Loucy (cell line): ENCODE measurements around the gene TMEM115.

Experiments used
- H2AFZ ChIP-seq: fragments of 200-600 bp; sonication (generic); 2 replicates; pipeline ENCODE4 v1.6.0; 2016; ENCODE audit warnings: antibody characterized with exemption, mild to moderate bottlenecking, low read length, moderate library complexity
- H3F3A ChIP-seq: fragments of 200-600 bp; 2 replicates; pipeline ENCODE4 v1.6.0; 2016; ENCODE audit warnings: antibody characterized with exemption, low read depth, mild to moderate bottlenecking
- H3K27me3 ChIP-seq: fragments of 200-600 bp; sonication (generic); 2 replicates; pipeline ENCODE4 v1.6.1; 2014; ENCODE audit warnings: low read length, mild to moderate bottlenecking; ENCODE audit not compliant: insufficient read depth, poor library complexity, severe bottlenecking
- H3K36me3 ChIP-seq: fragments of 200-600 bp; sonication (generic); 2 replicates; pipeline ENCODE4 v1.6.1; 2016; ENCODE audit warnings: low read length; ENCODE audit not compliant: insufficient read depth
- H3K4me1 ChIP-seq: fragments of 200-600 bp; sonication (generic); 2 replicates; pipeline ENCODE4 v1.5.1; 2014; ENCODE audit warnings: low read length, mild to moderate bottlenecking; ENCODE audit not compliant: insufficient read depth, poor library complexity, severe bottlenecking
- H3K4me2 ChIP-seq: fragments of 200-600 bp; sonication (generic); 2 replicates; pipeline ENCODE4 v1.6.0; 2014; ENCODE audit warnings: antibody characterized with exemption, low read length, low read depth, mild to moderate bottlenecking; ENCODE audit not compliant: poor library complexity, severe bottlenecking
- H3K4me3 ChIP-seq: fragments of 200-600 bp; sonication (generic); 2 replicates; pipeline ENCODE4 v1.5.1; 2014; ENCODE audit warnings: low read length, mild to moderate bottlenecking, mixed read lengths; ENCODE audit not compliant: poor library complexity, severe bottlenecking
- H3K79me2 ChIP-seq: fragments of 200-600 bp; sonication (generic); 2 replicates; pipeline ENCODE4 v1.6.1; 2014; ENCODE audit warnings: low read length; ENCODE audit not compliant: insufficient read depth
- H3K9ac ChIP-seq: fragments of 200-600 bp; sonication (generic); 2 replicates; pipeline ENCODE4 v1.6.0; 2014; ENCODE audit warnings: mild to moderate bottlenecking, low read depth, low read length, moderate library complexity; ENCODE audit not compliant: poor library complexity, severe bottlenecking
- H3K9me2 ChIP-seq: fragments of 200-600 bp; sonication (generic); replicated peaks from 2 replicates; pipeline ENCODE4 v1.6.1; 2016; ENCODE audit warnings: low read depth, low read length, mixed read lengths
- H3K9me3 ChIP-seq: fragments of 200-600 bp; sonication (generic); 2 replicates; pipeline ENCODE4 v1.6.1; 2014; ENCODE audit warnings: mild to moderate bottlenecking, antibody characterized with exemption, low read length, low read depth; ENCODE audit not compliant: insufficient read depth
- H4K20me1 ChIP-seq: fragments of 200-600 bp; sonication (generic); 2 replicates; pipeline ENCODE4 v1.6.0; 2014; ENCODE audit warnings: antibody characterized with exemption, low read length, mild to moderate bottlenecking; ENCODE audit not compliant: insufficient read depth, poor library complexity, severe bottlenecking
- CTCF ChIP-seq: fragments of 200-600 bp; sonication (generic); conservative IDR thresholded peaks from 2 replicates; pipeline ENCODE4 v1.5.1; 2014; ENCODE audit warnings: mild to moderate bottlenecking, antibody characterized with exemption, low read length
- EZH2phosphoT487 ChIP-seq: fragments of 200-600 bp; IDR thresholded peaks from 2 replicates; pipeline ENCODE4 v1.6.1; 2018; ENCODE audit warnings: antibody characterized with exemption, mild to moderate bottlenecking, moderate library complexity, borderline replicate concordance

Gene TMEM115

GRCh38 chr3:50323614-50324199 is 35.6 kb downstream of the TMEM115 start:
- no peaks in the 10 kb centered on the region for H3K36me3 ChIP-seq
- TF ChIP-seq CTCF = no peak
- no peak for TF ChIP-seq EZH2phosphoT487
- peaks cover 3% of the 10 kb centered on the region for H3F3A ChIP-seq
- peaks cover 38% of the 10 kb centered on the region for H3K79me2 ChIP-seq
- H2AFZ ChIP-seq = no peak overlapping the region
- no peak overlapping the region for H3K9ac ChIP-seq
- H3K4me3 ChIP-seq = no peak overlapping the region
- no peaks in the 10 kb centered on the region for H3K9me3 ChIP-seq
- peaks cover 30% of the 10 kb centered on the region for H3K4me1 ChIP-seq
- H3K4me2 ChIP-seq = no peak overlapping the region
- H3K27me3 ChIP-seq = no peaks in the 10 kb centered on the region
- H4K20me1 ChIP-seq = peaks cover 23% of the 10 kb centered on the region
- H3K9me2 ChIP-seq = no peaks in the 10 kb centered on the region

- no peaks in the 10 kb centered on the region for H3K9me2 ChIP-seq
- no peaks in the 10 kb centered on the region for H3K9me3 ChIP-seq
- no peak overlapping the region for H3K4me2 ChIP-seq
- H3K79me2 ChIP-seq = peaks cover 44% of the 10 kb centered on the region
- H3K36me3 ChIP-seq = no peaks in the 10 kb centered on the region
- H3K4me3 ChIP-seq = no peak overlapping the region
- peaks cover 35% of the 10 kb centered on the region for H3K4me1 ChIP-seq
- H2AFZ ChIP-seq = no peak overlapping the region
- no peaks in the 10 kb centered on the region for H3F3A ChIP-seq
- TF ChIP-seq CTCF (no peak), EZH2phosphoT487 (no peak)
- peak overlapping the region; percentile 13 for H3K9ac ChIP-seq
- peaks cover 23% of the 10 kb centered on the region for H4K20me1 ChIP-seq
- no peaks in the 10 kb centered on the region for H3K27me3 ChIP-seq
Observed at GRCh38 chr3:50323092-50323600, 36.2 kb downstream of the TMEM115 start.

- H3K79me2 ChIP-seq = peaks cover 43% of the 10 kb centered on the region
- H2AFZ ChIP-seq = peak within 1 kb of the TSS; percentile 98
- peak within 1 kb of the TSS; percentile 95 for H3K4me2 ChIP-seq
- TF ChIP-seq CTCF (no peak), EZH2phosphoT487 (no peak)
- H3K9me2 ChIP-seq = no peaks in the 10 kb centered on the region
- H3K4me1 ChIP-seq = peaks cover 38% of the 10 kb centered on the region
- H3K36me3 ChIP-seq = no peaks in the 10 kb centered on the region
- peak within 1 kb of the TSS; percentile 78 for H3K4me3 ChIP-seq
- peak within 1 kb of the TSS; percentile 77 for H3K9ac ChIP-seq
- peaks cover 19% of the 10 kb centered on the region for H4K20me1 ChIP-seq
- H3K9me3 ChIP-seq = no peaks in the 10 kb centered on the region
- no peaks in the 10 kb centered on the region for H3F3A ChIP-seq
- H3K27me3 ChIP-seq = no peaks in the 10 kb centered on the region
Observed at GRCh38 chr3:50322386-50323091, 36.8 kb downstream of the TMEM115 start, which contains the start of gene HYAL2. HYAL2 (minus strand) TSS chr3:50322745; CDS start chr3:50320489, 2,256 bp downstream.
